ENCODE measurements around the gene CPNE8.

CPNE8 gene

GRCh38 chr12:38844267-38844666, 61.1 kb downstream of the CPNE8 start:
- Mint-ChIP-seq H3K4me1 (no peaks in the 10 kb centered on the region), H3K27ac (no peak overlapping the region), H3K27me3 (ENCODE audit: low read depth) (no peaks in the 10 kb centered on the region), H3K36me3 (ENCODE audit: low read depth) (no peaks in the 10 kb centered on the region), H3K4me3 (no peak overlapping the region), H3K9me3 (no peaks in the 10 kb centered on the region)
- no peak for TF ChIP-seq CTCF (IDR thresholded peaks at IDR 0.05; ENCODE audit: unreplicated experiment in 3 of 3)

- Mint-ChIP-seq H3K4me1 (no peaks in the 10 kb centered on the region), H3K27me3 (ENCODE audit: low read depth) (no peaks in the 10 kb centered on the region), H3K4me3 (no peak overlapping the region), H3K27ac (no peak overlapping the region), H3K9me3 (no peaks in the 10 kb centered on the region), H3K36me3 (ENCODE audit: low read depth) (no peaks in the 10 kb centered on the region)
- no peak for TF ChIP-seq CTCF (IDR thresholded peaks at IDR 0.05; ENCODE audit: unreplicated experiment in 3 of 3)
Measured at GRCh38 chr12:38838056-38838850, 67.1 kb downstream of the CPNE8 start.

GRCh38 chr12:38831715-38832114, 73.7 kb downstream of the CPNE8 start:
- Mint-ChIP-seq H3K27ac (no peak overlapping the region), H3K36me3 (ENCODE audit: low read depth) (no peaks in the 10 kb centered on the region), H3K4me3 (no peak overlapping the region), H3K4me1 (no peaks in the 10 kb centered on the region), H3K9me3 (no peaks in the 10 kb centered on the region), H3K27me3 (ENCODE audit: low read depth) (no peaks in the 10 kb centered on the region)
- TF ChIP-seq CTCF (IDR thresholded peaks at IDR 0.05; ENCODE audit: unreplicated experiment in 3 of 3) = no peak

- H3K4me1 Mint-ChIP-seq = no peaks in the 10 kb centered on the region
Measured at GRCh38 chr12:38825006-38825405, 80.4 kb downstream of the CPNE8 start.

GRCh38 chr12:38823738-38824137, 81.7 kb downstream of the CPNE8 start:
- no peaks in the 10 kb centered on the region for H3K9me3 Mint-ChIP-seq
- H3K27ac Mint-ChIP-seq = no peak overlapping the region
- no peaks in the 10 kb centered on the region for H3K36me3 Mint-ChIP-seq (ENCODE audit: low read depth)
- H3K4me3 Mint-ChIP-seq = no peak overlapping the region
- no peaks in the 10 kb centered on the region for H3K27me3 Mint-ChIP-seq (ENCODE audit: low read depth)
- no peaks in the 10 kb centered on the region for H3K4me1 Mint-ChIP-seq
- no peak for TF ChIP-seq CTCF (IDR thresholded peaks at IDR 0.05; ENCODE audit: unreplicated experiment in 3 of 3)

More at GRCh38 chr12:38825006-38825405, 80.4 kb downstream of the CPNE8 start:
- Mint-ChIP-seq H3K27ac (no peak overlapping the region), H3K9me3 (no peaks in the 10 kb centered on the region), H3K36me3 (ENCODE audit: low read depth) (no peaks in the 10 kb centered on the region), H3K27me3 (ENCODE audit: low read depth) (no peaks in the 10 kb centered on the region), H3K4me3 (no peak overlapping the region)
- no peak for TF ChIP-seq CTCF (IDR thresholded peaks at IDR 0.05; ENCODE audit: unreplicated experiment in 3 of 3)

GRCh38 chr12:38823314-38823713, 82.1 kb downstream of the CPNE8 start:
- H3K27ac Mint-ChIP-seq = no peak overlapping the region
- H3K9me3 Mint-ChIP-seq = no peaks in the 10 kb centered on the region
- no peaks in the 10 kb centered on the region for H3K4me1 Mint-ChIP-seq

More at GRCh38 chr12:38823314-38823713, 82.1 kb downstream of the CPNE8 start:
- Mint-ChIP-seq H3K36me3 (ENCODE audit: low read depth) (no peaks in the 10 kb centered on the region), H3K4me3 (no peak overlapping the region), H3K27me3 (ENCODE audit: low read depth) (no peaks in the 10 kb centered on the region)
- TF ChIP-seq CTCF (IDR thresholded peaks at IDR 0.05; ENCODE audit: unreplicated experiment in 3 of 3) = no peak
